Measurements from ENCODE around the gene ARSI.

DNA sequence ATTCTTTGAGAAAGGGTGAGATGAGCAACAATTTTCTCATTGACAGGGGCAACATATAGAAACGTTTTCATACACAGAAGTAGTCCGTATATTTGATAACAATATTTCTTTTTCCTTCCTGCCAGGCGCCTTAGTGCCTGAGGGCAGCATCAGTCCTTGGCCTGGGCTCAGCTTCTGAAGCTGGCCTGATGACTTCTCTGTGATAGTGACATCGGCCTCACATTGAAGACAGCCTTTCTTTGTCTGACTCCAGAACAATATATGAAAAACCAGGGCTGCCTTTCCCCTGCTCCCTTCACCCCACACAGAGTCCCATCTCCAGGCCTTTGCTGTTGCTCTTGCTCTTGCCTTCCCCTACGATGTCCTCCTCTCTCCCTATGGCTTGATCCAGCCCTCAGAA, 30.7 kb upstream of the ARSI start:
- TF ChIP-seq, protein P1, sequence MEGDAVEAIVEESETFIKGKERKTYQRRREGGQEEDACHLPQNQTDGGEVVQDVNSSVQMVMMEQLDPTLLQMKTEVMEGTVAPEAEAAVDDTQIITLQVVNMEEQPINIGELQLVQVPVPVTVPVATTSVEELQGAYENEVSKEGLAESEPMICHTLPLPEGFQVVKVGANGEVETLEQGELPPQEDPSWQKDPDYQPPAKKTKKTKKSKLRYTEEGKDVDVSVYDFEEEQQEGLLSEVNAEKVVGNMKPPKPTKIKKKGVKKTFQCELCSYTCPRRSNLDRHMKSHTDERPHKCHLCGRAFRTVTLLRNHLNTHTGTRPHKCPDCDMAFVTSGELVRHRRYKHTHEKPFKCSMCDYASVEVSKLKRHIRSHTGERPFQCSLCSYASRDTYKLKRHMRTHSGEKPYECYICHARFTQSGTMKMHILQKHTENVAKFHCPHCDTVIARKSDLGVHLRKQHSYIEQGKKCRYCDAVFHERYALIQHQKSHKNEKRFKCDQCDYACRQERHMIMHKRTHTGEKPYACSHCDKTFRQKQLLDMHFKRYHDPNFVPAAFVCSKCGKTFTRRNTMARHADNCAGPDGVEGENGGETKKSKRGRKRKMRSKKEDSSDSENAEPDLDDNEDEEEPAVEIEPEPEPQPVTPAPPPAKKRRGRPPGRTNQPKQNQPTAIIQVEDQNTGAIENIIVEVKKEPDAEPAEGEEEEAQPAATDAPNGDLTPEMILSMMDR (IDR thresholded peaks at IDR 0.05), result no peak
- TF ChIP-seq POLR2A (IDR thresholded peaks at IDR 0.05), result no peak

All from lower leg skin (tissue), 3 donors.